Medulla oblongata (tissue), 1 donor: ENCODE measurements around the gene FKBP1C.

Source experiments
- DNase-seq: peaks from one replicate; pipeline ENCODE4 v3.0.0-alpha.2; 2015; ENCODE audit errors: extremely low spot score

The FKBP1C gene

DNA sequence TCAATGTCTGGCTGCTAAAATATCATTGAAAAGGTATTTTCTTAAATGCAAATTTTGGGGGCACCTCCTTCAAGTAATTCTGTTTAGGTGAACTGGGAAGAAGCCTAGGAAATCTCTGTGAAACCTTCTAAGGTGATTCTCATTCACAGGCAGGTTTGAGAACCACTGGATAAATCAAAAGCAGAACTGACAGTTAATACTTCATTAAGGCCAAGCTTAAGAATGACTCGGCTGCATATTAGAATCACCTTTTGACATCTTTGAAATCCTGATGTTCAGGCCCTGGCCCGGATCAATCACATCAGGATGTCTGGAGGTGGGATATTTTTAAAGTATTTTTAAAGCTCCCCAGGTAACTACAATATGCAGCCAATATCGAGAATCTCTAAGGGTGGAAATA, 50.6 kb downstream of the FKBP1C start:
- DNase-seq, result no peak
